Activated T-helper 1 cell treated with Interleukin-2 at 50 U/mL for 16 hours (primary cell): ENCODE results near the gene ALG8.
"Not testable (repeated sequence)": the region's sequence is repeated elsewhere in the genome, so short reads cannot be mapped to it uniquely, and the experiment has no call there.

Source experiments
- DNase-seq: peaks from one replicate; pipeline ENCODE4 v3.0.0-alpha.2; 2020; ENCODE audit warnings: low read depth

ALG8 gene

DNA sequence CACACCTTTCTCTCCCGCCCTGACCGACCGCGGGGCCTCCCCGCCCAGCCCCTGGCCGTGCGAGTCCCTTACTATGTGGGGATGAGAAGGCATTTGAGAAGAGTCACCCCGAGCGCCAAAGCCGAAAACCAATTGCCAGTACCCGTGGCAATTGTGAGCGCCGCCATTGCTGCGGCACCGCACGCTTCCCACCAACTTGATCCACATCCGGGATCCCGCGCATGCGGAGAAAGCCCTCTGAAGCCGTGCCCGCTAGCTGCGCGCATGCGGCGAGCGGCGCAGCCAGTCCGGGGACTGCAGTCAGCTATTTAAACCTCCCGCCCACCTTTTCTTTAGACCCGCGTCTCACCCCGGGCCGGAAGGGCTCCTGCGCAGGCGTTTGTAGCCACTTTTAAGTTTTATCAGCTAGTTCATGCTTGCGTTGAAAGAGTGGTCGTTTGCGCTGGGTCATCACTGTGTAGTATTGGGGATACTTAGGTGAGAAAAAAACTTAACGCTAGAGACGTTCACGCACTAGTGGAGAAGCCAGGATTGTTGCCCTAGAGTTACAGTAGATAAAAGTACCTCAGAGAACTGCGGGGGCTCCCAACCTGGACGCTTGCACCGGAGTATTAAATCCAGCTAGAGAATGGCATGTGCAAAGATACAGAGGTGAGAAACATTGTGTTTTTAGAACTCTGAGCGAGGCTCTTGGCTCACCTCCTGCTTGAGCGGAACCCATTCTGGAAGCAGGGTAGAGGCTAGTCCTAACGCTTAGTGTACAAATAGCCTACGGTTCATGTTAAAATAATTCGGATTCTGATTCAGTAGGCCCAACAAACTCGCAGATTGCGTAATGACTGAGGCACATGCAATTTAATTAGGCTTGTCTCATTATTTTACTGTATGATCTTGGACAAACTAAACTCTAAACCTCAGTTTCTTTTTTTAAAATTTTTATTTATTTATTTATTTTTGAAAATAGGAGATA, at the start of gene ALG8:
TSS of gene ALG8 (minus strand) at position 205 of the 970 bp plus-strand sequence. CDS start at position 167, 38 bp downstream.
- peak; percentile 96 for DNase-seq

DNA sequence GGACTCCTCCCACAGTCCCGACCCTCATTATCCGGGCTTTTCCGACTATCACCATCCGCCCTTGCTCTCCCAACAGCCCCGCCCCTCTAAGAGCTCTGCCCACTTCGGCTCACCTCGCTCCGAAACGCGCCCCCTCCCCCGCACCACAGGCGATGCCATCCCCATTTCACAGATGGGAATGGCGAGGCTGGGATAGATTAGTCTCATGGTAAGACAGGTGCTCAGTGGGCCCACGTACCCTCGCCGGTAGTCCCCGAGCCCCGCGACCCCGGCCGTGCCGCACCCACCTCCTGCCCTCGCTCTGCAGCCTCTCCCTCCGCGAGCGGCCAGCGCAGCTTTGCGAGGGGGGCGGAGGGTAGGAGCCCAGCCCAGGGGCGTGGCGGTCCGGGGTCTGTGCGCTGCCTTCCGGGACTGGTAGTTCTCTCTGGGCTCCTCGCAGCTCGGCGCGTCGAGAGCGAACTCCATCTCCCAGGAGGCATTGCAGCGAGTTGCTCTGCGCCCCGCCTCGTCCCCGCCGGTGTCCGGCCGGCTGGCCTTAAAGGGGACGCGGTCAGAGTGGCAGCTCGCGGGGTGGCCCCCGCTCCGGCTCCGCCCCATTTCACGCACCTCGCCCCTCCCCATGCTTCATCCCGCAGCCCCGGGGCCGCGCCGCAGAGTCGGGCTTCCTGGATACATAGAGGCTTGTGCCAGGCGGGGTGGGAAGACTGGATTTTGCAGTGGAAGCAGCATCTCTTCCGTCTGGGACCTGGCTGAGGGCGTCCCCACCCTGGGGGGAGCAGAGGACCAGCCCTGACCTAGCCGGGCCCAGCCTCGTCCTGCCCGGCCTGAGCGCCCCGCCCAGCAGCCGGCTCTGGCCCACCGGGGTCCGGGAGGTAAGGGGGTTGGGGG, 49.1 kb upstream of the ALG8 start, which contains the start of the genes KCTD21 and USP35:
TSS of gene KCTD21 (minus strand) at position 341 of the 888 bp plus-strand sequence. CDS start 14,072 bp downstream, outside the sequence.
TSS of gene USP35 (plus strand) at position 634 of the 888 bp plus-strand sequence. CDS start 7,327 bp downstream, outside the sequence.
- DNase-seq = peak; percentile 83

DNA sequence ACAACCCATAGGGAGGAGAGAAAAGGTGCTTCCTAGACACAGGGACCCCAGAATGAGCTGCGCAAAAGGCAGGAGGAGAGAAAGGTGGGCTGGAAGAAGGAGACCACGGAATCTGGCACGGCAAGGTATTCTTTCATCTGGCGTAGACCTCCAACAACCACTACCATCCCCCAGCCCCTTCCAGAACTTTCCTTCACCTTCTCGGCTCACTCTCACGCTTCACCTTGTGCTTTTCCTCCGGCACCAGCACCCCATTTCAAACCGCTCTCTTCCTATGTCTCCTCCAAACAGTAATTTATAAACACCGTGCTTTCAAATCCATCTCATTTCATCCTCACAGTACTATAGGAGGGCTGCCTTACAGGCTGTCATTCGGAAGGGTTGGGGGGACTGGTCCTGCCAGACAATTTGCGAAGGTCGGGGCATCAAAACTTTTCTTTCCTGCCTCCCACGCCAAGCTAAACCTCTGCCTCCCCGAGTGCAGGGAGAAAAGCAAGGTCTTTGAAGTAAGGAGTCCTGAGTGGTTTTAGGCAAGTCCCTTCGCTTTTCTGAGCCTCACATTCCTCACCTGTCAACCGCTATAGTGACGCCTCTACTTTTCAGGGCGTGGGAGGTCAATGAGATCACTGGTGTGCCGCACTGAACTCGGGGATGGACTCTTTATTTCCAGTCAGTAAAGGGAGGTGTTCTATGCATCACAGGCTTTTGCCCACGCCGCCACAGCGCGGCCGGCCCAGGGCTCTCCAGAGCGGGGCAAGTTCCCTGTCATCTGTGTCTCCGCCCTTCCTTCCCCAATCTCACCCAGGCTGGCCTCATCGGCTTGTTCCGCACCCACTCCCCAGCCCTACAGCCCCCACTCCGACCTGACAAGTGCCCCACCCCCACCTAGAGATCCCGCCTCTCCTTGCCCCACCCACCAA, 48.2 kb upstream of the ALG8 start:
- DNase-seq = peak; percentile 39

DNA sequence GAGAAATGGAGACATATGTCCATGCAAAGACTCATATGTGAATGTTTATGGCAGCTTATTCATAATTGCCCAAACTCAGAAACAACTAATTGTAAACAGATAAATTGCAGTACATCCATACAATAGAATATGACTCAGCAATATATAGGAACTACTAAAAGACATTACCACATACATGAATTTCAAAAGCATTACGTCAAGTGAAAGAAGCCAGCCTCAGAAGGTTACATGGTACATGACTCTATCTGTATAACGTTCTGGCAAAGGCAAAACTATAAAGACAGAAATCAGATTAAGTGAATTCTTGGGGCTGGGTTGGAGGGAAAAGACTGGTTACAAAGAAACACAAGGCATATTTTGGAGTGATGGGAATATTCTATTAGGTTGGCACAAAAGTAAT, 41.8 kb upstream of the ALG8 start:
- DNase-seq = no peak

DNA sequence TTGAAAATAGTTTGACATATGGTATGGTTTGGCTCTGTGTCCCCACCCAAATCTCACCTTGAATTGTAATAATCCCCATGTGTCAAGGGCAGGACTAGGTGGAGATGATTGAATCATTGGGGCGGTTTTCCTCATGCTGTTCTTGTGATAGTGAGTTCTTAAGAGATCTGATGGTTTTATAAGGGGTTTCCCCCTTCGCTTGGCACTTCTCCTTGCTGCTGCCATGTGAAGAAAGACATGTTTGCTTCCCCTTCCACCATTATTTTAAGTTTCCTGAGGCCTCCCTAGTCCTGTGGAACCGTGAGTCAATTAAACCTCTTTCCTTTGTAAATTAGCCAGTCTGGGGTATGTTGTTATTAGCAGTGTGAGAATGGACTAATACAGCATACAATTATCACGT, 41.3 kb upstream of the ALG8 start:
- DNase-seq = no peak

DNA sequence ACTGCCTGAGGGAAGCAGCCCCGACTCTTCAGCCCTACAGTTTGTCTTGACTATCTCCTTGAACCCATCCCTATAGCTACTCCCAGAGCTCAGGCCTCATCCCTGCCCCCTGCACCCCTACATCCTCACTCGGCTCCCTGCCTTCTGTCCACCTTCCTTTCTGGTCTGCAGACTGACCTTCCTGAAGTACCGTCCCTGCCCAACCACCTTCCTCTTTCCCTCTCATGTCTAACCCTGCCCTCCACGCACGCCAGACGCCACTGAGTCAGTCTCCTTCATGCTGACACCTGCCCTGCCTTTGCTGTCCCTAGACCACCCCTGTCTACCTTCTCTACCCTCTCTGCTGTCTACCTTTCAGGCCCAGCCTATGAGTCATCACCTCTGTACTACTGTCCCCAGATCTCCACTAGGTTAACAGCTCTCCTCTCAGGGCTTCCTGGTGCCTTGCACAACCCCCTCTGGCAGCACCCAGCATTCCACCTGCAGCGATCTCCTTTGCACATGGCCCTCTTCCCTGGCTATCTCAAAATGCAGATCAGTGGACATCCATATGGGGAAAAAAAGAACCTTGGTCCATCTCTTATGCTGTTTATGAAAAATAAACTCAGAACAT, 40.1 kb upstream of the ALG8 start:
- no peak for DNase-seq

DNA sequence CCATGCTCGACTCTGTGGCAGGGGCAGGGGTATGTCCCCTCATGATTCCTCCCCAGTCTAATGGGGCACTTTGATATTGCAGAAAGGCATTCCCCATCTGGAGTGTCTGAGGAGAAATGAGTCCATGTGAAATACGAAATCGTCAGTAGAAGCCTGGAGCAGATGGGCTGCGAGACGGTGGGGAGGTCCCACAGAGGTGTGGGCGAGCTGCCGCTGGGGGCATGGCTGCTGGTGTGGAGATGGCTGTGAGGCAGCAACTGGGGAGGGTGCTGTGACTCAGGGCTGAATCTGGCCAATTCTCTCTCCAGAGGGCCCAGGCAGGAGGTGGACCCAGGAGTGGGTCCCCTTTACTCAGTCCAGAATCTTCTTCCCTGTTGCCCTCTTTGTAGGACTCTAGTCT, 37.8 kb upstream of the ALG8 start:
- DNase-seq = no peak

DNA sequence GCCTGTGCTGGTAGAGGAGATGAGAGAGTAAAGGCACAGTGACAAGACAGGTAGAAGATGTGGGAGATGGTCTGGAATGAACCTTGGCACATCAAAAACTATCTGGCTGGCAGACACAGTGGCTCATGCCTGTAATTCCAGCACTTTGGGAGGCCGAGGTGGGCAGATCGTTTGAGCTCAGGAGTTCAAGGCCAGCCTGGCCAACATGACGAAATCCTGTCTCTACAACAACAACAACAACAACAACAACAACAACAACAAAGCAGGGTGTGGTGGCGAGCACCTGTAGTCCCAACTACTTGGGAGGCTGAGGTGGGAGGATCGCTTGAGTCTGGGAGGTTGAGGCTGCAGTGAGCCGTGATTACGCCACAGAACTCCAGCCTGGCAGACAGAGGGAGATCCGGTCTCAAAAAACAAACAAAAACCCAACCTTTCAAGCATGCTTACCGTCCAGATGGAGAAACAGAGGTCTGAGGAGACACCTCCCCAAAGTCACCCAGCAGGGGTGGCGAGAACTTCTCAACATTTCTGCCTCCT, 37.2 kb upstream of the ALG8 start:
- DNase-seq = no peak

DNA sequence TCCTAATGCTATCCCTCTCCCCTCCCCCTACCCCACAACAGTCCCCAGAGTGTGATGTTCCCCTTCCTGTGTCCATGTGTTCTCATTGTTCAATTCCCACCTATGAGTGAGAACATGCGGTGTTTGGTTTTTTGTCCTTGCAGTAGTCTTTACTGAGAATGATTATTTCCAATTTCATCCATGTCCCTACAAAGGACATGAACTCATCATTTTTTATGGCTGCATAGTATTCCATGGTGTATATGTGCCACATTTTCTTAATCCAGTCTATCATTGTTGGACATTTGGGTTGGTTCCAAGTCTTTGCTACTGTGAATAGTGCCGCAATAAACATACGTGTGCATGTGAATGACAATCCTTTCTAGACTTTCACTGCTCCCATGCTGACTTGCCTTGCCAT, 36.4 kb upstream of the ALG8 start:
- DNase-seq = not testable (repeated sequence)

DNA sequence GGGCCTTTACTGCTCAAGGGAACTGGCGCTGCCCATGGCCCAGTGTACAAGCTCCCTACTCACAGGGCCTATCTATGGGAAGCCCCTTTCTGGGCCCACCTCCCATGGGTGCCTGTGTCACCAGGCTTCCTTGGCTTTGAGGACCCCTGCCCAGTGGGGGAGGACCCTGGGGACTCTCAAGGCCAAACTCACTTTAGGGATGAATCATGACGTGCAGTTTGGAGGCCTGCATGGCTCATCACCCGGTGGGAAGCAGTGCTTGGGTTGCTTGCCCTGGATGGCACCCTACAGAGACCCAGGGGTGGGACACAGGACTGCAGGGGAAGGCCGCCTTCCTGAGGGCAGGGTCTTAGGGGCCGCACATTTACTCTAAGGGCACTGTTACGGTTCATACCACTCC, 32.5 kb upstream of the ALG8 start:
- no peak for DNase-seq

DNA sequence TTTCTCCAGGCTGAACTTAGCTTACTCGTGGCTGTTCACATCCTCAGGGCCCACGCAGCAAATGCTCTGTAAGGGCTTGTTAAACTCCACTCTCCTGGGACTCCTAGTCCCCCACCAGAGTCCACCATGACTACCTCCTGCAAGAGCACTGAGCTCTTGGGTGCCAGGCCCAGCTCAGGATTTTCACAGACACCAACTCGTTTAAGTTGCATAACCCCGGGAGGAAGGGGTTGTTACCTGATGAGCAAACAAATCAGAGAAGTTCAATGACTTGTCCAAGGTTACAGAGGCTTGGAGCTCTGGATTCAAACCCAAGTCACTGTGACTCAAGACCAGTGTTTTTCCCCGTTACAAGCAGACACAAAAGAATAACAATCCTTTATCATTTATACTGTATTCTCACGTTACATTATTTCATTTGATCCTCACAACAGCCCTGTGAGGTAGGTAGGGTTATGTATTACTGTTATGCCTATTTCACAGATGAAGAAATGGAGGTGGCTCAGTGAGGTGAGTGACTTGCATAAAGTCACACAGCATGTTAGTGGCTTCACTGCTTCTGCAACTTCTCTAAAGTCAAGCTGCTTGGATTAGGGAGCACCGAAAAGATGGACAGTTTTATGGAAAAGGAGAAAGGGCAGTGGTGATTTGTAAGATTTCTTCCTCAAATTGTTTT, 31.6 kb upstream of the ALG8 start:
- no peak for DNase-seq

DNA sequence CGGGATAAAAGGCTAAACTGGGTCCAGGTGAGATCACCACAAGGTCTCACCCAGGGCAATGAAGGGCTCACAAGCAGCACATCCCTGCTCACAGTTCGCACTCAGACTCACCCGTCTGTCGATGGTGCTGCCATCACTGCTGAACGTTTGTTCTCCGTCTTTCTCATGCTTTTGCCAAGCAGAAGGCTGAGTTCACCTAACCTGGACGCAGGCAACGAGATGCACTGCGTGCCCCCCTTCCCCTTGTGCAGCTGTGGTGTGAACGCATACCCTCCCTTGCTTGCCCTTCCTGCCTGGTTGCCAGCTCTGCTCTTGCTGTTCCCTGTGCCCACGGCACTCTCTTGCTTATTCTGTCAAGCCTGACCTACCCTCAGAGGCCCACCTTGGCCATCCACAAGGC, 31.0 kb upstream of the ALG8 start:
- no peak for DNase-seq

DNA sequence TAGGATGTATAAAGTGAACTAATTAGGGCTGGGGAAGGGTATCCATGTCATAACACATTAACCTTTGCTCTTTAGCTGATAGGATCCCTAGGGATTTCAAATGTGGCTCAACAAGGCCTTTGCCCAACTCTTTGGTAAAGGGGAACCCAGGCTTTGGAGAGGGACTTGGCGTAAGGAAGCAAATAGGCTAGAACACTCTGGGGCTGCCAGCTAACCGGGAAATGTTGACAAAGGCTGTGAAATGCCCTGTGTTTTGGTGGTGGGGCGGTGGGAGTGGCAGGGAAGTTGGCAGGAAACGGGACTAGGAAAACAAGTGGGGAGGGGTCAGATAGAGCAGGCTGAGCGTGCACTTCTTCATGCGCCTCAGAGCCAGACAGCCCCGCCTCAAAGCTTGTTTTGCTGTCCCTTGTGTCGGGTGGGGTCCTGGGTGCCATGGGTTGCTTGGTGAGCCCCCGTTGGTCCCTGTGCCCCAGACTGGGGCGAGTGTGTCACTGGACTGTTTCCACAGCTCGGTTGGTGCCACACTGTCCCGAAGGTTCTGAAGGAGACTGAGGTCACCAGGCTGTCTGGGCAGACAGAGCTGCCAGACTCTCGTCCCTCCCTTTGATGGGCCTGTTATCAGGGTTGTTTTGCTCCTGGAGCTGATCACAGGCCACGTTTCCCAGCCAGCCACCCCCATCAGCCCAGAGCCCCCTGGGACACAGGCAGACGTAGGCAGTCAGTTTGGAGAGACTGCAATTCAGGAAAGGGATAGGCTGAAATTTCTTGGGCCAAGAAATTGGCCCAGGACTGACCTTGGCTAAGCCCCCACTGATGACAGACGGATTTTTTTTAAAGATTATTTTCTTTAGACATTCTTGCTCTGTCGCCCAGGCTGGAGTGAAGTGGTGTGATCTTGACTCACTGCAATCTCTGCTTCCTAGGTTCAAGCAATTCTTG, 29.4 kb upstream of the ALG8 start:
- DNase-seq = no peak

DNA sequence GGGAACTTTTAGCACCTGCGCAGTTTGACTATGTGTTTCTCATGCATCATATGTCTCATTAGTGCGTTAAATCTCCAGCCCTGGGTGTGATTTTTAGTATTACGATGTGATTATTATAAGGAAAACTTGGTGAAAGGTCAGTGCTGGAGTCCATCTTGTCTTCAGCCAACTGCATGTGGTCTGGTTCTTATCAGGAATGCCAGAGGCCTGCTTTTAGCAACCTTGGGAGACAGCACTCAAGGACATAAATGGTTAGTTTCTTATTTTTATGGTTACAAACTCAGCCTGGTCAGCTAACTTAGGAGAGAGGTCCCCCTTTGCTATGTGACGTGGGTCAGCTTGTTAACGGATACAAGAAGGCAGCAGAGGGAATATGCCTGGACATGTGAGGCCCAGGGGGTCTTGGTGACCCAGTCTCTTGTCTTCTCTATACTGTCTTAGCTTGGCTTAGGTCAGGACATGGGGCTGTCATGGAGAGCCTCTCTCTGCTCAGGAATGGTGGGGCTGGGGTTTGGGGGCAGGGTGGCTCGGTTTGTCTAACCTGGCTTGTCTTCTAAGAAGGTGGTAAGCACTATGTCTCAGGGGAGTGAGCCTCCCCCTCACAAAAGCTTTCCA, 27.5 kb upstream of the ALG8 start:
- DNase-seq = no peak

DNA sequence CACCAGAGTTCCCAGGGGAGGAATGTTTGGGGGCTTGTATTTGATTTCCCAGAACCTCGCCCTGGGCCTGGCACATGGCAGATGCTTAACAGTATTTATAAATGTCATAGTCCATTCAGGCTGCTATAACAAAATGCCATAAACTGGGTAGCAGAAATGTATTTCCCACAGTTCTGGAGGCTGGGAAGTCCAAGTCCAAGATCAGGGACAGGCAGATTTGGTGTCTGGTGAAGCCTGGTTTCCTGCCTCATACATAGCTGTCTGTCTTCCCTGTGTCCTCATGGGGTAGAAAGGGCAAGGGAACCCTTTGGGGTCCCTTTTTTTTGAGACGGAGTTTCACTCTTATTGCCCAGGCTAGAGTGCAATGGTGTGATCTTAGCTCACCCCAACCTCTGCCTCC, 25.0 kb upstream of the ALG8 start:
- DNase-seq = no peak

DNA sequence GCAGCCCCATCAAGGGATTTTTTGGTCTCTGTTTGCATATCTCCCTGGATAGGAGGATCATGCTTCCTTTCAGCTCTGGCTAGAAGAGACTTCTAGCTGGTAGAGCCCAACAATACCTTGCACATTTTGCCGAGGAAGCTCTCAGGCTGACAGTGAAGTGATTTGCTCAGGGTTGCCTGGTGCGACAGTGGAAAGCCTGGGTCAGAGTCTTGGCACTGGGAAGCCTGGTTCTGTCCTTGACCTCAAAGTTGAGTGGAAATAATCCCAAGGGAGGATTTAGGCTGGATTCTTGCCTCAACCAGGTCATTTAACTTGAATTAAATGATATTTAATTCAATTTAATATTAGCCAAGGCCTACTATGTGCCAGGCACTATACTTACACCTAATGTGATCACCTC, 24.4 kb upstream of the ALG8 start:
- DNase-seq = no peak

DNA sequence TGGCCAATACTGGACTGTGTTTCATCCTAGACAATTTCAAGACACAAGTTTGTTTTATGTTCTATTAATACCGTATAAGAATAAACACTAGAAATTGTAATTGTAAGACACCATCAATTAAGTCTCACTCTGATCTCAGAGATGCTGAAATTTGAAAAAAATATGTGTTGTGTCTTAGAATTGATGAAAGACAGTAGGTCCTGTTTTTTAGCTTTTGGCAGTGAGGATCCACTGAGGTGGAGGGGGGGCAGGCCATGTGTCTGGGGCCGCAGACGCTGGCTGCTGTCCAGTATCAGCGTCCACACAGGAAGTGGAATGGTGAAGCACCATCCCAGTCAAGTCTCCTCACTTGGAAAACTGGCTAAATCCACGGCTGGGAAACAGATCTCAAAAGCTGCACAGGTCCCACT, 22.5 kb upstream of the ALG8 start:
- DNase-seq = no peak

DNA sequence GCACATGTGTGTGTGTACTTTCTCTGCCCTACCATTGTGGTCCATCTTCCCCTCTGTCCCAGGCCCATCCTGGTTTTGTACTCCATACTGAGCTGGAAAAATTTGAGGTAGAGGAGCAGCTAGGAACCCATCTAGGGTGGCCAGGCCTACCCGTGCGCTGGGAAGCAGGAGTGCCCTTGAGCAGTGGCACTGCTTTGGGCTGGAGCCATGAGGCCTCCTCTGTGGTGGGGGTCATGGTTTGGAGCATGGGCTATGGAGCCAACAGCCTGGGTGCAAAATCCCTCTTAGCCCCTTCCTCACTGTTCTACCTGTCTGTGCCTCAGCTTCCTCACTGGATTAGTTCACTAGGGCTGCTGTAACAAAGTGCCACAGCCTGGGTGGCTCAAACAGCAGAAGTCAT, 21.9 kb upstream of the ALG8 start:
- DNase-seq = no peak

DNA sequence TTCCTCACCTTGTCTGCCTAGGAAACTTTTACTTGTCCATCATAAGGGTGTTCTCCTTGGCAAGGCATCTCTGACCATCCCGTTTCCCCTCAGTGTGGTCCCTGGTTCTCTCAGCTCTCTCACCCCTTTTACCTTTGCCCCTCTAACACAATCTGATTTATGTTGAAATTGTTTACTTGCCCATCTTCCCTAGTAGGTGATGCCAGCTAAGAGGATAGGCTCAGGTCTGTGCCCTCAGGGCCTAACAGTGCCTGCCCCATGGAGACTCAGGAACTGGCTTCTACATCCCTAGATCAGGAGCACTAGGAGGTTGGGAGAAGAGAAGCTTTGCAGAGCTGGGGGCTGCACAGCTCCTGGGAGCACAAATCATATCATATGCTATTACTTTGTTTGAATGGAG, 21.1 kb upstream of the ALG8 start:
- no peak for DNase-seq
